Lower lobe of right lung (tissue), 2 donors: ENCODE results near the gene MPST. TPM values are rescaled to one million over a fixed set of nuclear protein-coding genes. Genes with fewer than 3 reads are reported as not detected.
A peak's percentile ranks its signal among the peaks of the same experiment; 100 is the strongest.

Experiments
- ATAC-seq, 2 donors: fragments of 200-7000 bp; cut with Tn5 transposase; one replicate each; pipeline ENCODE4 v1.9.1; 2020 to 2022; ENCODE audit warnings: mild to moderate bottlenecking in 2 of 2, moderate library complexity in 2 of 2
- DNase-seq: peaks from one replicate; pipeline ENCODE4 v3.0.0-alpha.2; 2020
- H3K27ac ChIP-seq: fragments of 200-600 bp; one replicate; pipeline ENCODE4 v1.8.0; 2022
- H3K27me3 ChIP-seq: fragments of 200-600 bp; one replicate; pipeline ENCODE4 v1.8.0; 2022; ENCODE audit warnings: low read depth
- H3K36me3 ChIP-seq: fragments of 200-600 bp; one replicate; pipeline ENCODE4 v1.8.0; 2022; ENCODE audit warnings: mild to moderate bottlenecking
- H3K4me1 ChIP-seq: fragments of 200-600 bp; one replicate; pipeline ENCODE4 v1.8.0; 2022
- H3K4me3 ChIP-seq: fragments of 200-600 bp; one replicate; pipeline ENCODE4 v1.8.0; 2022; ENCODE audit warnings: mild to moderate bottlenecking
- H3K9me3 ChIP-seq: fragments of 200-600 bp; one replicate; pipeline ENCODE4 v1.8.0; 2022
- intact Hi-C: fragments of 100-400 bp; cut with DNase I; formaldehyde crosslinking; loops from one replicate; pipeline ENCODE4 v1.11.0; 2022
- total RNA-seq: library from RNA; stranded (reverse); fragmentation: NEBNext Ultra II Directional; extraction: Animal tissue kit (Norgen Biotek cat#: 25700); gene quantifications from one replicate; pipeline ENCODE4 v1.2.1, GENCODE V29; 2021
- TF ChIP-seq, protein P1 (sequence below): fragments of 200-600 bp; IDR thresholded peaks from one replicate; pipeline ENCODE4 v1.8.0; 2022; ENCODE audit warnings: antibody characterized with exemption, mild to moderate bottlenecking
- donor health status: DM: no; HTN: yes; CAD: no; lungs with severe emphysema.

Gene MPST
- total RNA-seq, 1 donor from 2014 or later = 73.2 TPM

GRCh38 chr22:37032134-37032534 is 12.6 kb downstream of the MPST start:
- TF ChIP-seq, protein P1, sequence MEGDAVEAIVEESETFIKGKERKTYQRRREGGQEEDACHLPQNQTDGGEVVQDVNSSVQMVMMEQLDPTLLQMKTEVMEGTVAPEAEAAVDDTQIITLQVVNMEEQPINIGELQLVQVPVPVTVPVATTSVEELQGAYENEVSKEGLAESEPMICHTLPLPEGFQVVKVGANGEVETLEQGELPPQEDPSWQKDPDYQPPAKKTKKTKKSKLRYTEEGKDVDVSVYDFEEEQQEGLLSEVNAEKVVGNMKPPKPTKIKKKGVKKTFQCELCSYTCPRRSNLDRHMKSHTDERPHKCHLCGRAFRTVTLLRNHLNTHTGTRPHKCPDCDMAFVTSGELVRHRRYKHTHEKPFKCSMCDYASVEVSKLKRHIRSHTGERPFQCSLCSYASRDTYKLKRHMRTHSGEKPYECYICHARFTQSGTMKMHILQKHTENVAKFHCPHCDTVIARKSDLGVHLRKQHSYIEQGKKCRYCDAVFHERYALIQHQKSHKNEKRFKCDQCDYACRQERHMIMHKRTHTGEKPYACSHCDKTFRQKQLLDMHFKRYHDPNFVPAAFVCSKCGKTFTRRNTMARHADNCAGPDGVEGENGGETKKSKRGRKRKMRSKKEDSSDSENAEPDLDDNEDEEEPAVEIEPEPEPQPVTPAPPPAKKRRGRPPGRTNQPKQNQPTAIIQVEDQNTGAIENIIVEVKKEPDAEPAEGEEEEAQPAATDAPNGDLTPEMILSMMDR = no peak
- peak overlapping the region; percentile 9 for H3K4me3 ChIP-seq
- peak; percentile 63 to 67 for ATAC-seq
- peaks cover 36% of the 10 kb centered on the region for H3K4me1 ChIP-seq
- no peak for DNase-seq
- H3K27ac ChIP-seq = peak overlapping the region; percentile 62
- no peaks in the 10 kb centered on the region for H3K27me3 ChIP-seq
- intact Hi-C loops = no loop called here
- peaks cover 37% of the 10 kb centered on the region for H3K36me3 ChIP-seq
- no peaks in the 10 kb centered on the region for H3K9me3 ChIP-seq

DNA sequence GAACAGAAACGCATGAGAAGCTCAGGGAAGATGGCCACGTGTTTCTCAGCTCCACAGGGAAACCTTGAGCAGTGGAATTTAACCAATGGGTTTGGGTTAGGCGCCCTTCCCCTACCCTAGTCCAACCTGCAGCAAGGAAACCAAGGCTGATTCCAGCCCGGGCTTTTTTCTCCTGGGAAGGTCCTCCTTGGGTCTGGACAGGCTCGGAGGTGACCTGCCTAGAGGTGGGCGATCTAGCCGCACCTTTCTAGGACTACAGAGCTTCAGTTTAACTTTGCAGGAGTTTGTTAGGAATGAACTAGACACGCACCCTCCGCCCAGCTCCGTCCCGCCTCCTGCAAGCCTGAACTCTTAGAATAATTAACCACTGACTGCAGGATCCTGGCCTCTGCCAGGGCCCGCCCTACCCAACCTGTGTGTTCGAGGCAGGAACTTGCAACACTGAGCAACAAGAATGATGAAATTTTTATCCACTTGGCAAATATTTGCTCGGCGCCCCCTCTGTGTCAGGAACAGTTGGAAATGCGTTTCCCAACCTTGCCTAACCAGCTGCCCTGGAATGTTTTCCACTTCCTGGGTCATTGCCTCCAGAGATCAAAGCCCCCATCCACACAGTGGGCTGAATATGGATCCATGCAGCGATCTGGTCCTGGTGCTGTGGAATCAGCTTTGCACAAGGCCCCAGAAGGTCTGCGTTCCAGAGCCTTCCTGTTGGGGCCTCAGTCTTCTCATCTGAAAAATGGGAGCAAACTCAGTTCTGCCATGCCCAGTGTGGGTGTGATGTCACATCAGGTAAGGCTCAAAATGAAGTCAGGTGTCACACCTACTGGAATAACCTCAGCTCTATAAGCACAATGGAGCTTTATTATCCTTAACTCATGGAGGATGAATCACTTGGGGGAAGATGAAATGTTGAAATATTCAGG is 13.3 kb downstream of the MPST start:
- H3K9me3 ChIP-seq = no peaks in the 10 kb centered on the region
- intact Hi-C loops = no loop called here
- peak overlapping the region; percentile 62 for H3K27ac ChIP-seq
- H3K4me3 ChIP-seq = peak overlapping the region; percentile 9
- peak; percentile 88 for DNase-seq
- TF ChIP-seq, protein P1 = no peak
- peaks cover 5% of the 10 kb centered on the region for H3K27me3 ChIP-seq
- H3K4me1 ChIP-seq = peaks cover 43% of the 10 kb centered on the region
- peak; percentile 93 to 95 for ATAC-seq
- H3K36me3 ChIP-seq = peaks cover 30% of the 10 kb centered on the region

DNA sequence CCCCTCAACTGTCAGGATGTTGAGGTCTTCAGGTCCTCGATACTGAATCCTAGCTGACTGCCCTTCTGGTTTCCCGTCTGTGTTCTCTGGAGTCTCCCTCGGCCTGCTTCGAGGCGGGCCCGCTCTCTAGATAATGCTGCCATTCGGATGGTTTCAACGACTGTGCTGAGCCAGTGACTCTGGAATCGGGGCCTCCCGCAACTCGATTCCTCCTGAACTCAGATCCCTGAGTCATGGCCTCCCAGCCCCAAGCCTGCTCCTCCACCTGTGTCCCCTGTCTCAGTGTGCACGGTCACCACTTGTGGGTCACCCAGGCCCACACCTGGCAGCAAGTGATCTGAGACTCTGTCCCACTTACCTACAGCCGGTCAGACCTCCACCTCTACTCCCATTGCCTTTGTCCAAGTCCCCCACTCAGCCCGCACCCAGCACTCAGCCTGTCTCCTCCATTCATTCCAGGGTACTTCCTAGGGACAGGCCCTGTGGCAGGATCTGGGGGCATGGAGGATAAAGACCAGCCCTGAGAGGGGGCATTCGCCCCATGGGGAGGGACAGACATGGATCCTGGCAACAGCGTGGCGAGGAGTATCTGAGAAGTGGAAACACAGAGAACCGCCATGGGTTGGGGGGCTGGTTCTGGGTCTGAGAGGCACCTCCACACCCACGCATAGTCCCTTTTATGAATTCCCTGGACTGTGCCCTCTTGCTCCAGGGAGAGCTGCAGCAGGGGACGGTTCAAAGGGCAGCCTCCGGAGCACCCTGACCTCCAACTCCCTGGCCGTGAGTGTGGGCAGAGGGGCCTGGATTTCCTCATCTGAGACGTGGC is 14.3 kb downstream of the MPST start:
- intact Hi-C loops = no loop called here
- Histone ChIP-seq H3K4me3 (no peak overlapping the region), H3K4me1 (peaks cover 43% of the 10 kb centered on the region), H3K27ac (peak overlapping the region; percentile 25), H3K27me3 (peaks cover 5% of the 10 kb centered on the region), H3K36me3 (peaks cover 23% of the 10 kb centered on the region), H3K9me3 (no peaks in the 10 kb centered on the region)
- DNase-seq (no peak), ATAC-seq (no peak)
- TF ChIP-seq, protein P1 = no peak

DNA sequence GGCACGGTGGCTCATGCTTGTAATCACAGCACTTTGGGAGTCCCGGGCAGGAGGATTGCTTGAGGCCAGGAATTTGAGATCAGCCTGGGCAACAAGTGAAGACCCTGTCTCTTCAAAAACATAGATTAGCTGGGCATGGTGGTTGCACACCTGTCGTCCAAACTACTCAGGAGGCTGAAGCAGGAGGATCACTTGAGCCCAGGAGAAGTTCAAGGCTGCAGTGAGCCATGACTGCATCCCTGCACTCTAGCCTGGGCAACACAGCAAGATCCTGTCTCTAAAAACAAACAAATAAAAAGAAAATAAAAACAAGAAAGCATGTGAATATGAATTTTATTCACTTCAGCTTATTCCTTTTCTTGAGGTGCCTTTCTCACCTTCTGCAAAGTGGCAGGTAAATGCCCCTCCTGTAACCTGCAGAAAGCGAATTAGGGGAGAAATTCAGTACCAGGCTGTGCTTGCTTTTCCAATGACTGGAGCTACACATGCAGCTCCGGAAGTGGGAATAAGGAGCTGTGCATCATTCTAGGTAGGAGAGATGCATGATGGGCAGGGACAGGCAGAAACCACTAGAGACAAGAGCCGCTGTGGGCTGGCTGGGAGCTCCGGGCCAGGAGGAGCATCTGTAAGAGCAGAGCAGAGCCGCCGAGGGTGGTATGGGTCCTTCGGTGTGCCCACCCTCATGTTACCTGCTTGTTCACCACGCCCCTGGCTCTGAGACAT is 17.3 kb downstream of the MPST start:
- intact Hi-C loops = no loop called here
- TF ChIP-seq, protein P1 = no peak
- ATAC-seq = no peak

GRCh38 chr22:37037669-37038068 is 18.1 kb downstream of the MPST start:
- Histone ChIP-seq H3K36me3 (no peaks in the 10 kb centered on the region), H3K4me3 (no peak overlapping the region), H3K27ac (no peak overlapping the region), H3K9me3 (no peaks in the 10 kb centered on the region), H3K4me1 (peaks cover 33% of the 10 kb centered on the region), H3K27me3 (peaks cover 5% of the 10 kb centered on the region)
- DNase-seq (no peak), ATAC-seq (no peak)
- intact Hi-C loops = no loop called here
- TF ChIP-seq, protein P1 = no peak

More for the DNA sequence above, 17.3 kb downstream of the MPST start:
- Histone ChIP-seq H3K4me1 (peaks cover 42% of the 10 kb centered on the region), H3K9me3 (no peaks in the 10 kb centered on the region), H3K27ac (no peak overlapping the region), H3K36me3 (no peaks in the 10 kb centered on the region), H3K4me3 (no peak overlapping the region), H3K27me3 (peaks cover 5% of the 10 kb centered on the region)
- no peak for DNase-seq
